OCI-LY3 (cell line): ENCODE data around the gene NDST3.

ENCODE experiments used
- EZH2phosphoT487 ChIP-seq: fragments of 200-600 bp; shearing (Covaris generic); IDR thresholded peaks from 2 replicates; pipeline ENCODE4 v1.6.1; 2018; ENCODE audit warnings: antibody characterized with exemption, mixed run types, low read depth
- TF ChIP-seq, protein P1 (sequence below): fragments of 200-600, 300-600 bp; sonication (generic); IDR thresholded peaks from 2 replicates; pipeline ENCODE4 v1.5.1; 2014; ENCODE audit warnings: antibody characterized with exemption, low read length, low read depth

DNA sequence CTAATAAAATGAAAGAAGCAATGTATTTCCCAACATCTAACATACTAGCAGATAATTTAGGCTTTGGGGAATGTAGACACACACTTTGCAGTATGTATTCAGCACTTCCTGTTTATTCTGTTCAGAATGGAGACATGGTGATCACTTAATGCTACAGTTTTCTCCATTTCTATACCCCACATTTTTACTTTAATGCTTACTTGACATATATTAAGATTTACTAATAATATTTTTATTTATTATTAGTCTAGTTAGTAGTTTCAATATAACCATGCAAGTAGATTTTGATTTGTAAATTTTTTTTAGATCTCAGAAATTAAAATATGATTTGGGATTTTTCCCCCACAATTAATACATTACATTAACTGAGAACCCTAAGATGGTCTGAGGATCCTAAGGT lies 220.1 kb downstream of the NDST3 start:
- TF ChIP-seq, protein P1, sequence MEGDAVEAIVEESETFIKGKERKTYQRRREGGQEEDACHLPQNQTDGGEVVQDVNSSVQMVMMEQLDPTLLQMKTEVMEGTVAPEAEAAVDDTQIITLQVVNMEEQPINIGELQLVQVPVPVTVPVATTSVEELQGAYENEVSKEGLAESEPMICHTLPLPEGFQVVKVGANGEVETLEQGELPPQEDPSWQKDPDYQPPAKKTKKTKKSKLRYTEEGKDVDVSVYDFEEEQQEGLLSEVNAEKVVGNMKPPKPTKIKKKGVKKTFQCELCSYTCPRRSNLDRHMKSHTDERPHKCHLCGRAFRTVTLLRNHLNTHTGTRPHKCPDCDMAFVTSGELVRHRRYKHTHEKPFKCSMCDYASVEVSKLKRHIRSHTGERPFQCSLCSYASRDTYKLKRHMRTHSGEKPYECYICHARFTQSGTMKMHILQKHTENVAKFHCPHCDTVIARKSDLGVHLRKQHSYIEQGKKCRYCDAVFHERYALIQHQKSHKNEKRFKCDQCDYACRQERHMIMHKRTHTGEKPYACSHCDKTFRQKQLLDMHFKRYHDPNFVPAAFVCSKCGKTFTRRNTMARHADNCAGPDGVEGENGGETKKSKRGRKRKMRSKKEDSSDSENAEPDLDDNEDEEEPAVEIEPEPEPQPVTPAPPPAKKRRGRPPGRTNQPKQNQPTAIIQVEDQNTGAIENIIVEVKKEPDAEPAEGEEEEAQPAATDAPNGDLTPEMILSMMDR, result no peak
- TF ChIP-seq EZH2phosphoT487, result no peak
